SK-N-SH (cell line): Measurements from ENCODE around the gene CDH18.

Experiments
- CTCF ChIP-seq: fragments of 200-600 bp; sonication (generic); IDR thresholded peaks from 2 replicates; pipeline ENCODE4 v1.6.1; 2017; ENCODE audit warnings: antibody characterized with exemption, mild to moderate bottlenecking, moderate library complexity
- EP300 ChIP-seq, 2 experiments: IDR thresholded peaks; 2 replicates each; pipeline versions ENCODE4 v1.4.0 to v1.6.1; 2012; ENCODE audit warnings: borderline replicate concordance in 1 of 2, low read depth in 1 of 2, low read length in 1 of 2
- FOSL2 ChIP-seq: IDR thresholded peaks from 2 replicates; pipeline ENCODE4 v1.4.0; 2012; ENCODE audit warnings: low read depth, mild to moderate bottlenecking, moderate library complexity, borderline replicate concordance
- RAD21 ChIP-seq: IDR thresholded peaks from 2 replicates; pipeline ENCODE4 v1.6.1; 2012; ENCODE audit warnings: mild to moderate bottlenecking, low read length

GRCh38 chr5:19771174-19771835 is 216.7 kb downstream of the CDH18 start:
- TF ChIP-seq CTCF (no peak), FOSL2 (no peak), EP300 (IDR thresholded peaks at IDR 0.05; ENCODE audit: borderline replicate concordance in 1 of 2, low read depth in 1 of 2, low read length in 1 of 2) (no peak), RAD21 (no peak)
